Activated CD4-positive, alpha-beta T cell treated with anti-CD3 and anti-CD28 coated beads for 36 hours (primary cell): ENCODE results near the gene STK32C. TPM values are rescaled to one million over a fixed set of nuclear protein-coding genes. Genes with fewer than 3 reads are reported as not detected.
"Not testable (repeated sequence)": the region's sequence is repeated elsewhere in the genome, so short reads cannot be mapped to it uniquely, and the experiment has no call there.

Source experiments
- ATAC-seq: fragments of 200-7000 bp; cut with Tn5 transposase; one replicate; pipeline ENCODE4 v1.10.0; 2021; ENCODE audit warnings: mild to moderate bottlenecking, moderate library complexity
- CTCF ChIA-PET: fragments of 350-600 bp; sonication (Branson Sonifier 250); formaldehyde crosslinking; loops from one replicate; lab custom pipeline; 2021; ENCODE audit warnings: antibody characterized with exemption; lab: Charles Lee
- POLR2A ChIA-PET: fragments of 350-600 bp; sonication (Branson Sonifier 250); formaldehyde crosslinking; loops from one replicate; lab custom pipeline; 2021; ENCODE audit warnings: antibody characterized with exemption, inconsistent platforms; lab: Charles Lee
- DNase-seq: peaks from one replicate; pipeline ENCODE4 v3.0.0-alpha.2; 2020
- H3K27ac Mint-ChIP-seq: one replicate; pipeline ENCODE4 v1.8.0; 2021; ENCODE audit warnings: mixed read lengths
- H3K27me3 Mint-ChIP-seq: one replicate; pipeline ENCODE4 v1.8.0; 2021; ENCODE audit warnings: mixed read lengths
- H3K36me3 Mint-ChIP-seq: one replicate; pipeline ENCODE4 v1.8.0; 2021; ENCODE audit warnings: low read depth, mixed read lengths
- H3K4me1 Mint-ChIP-seq: one replicate; pipeline ENCODE4 v1.8.0; 2021; ENCODE audit warnings: mixed read lengths
- H3K4me3 Mint-ChIP-seq: one replicate; pipeline ENCODE4 v1.8.0; 2021; ENCODE audit warnings: mild to moderate bottlenecking, moderate library complexity, mixed read lengths
- H3K9me3 Mint-ChIP-seq: one replicate; pipeline ENCODE4 v1.8.0; 2021; ENCODE audit warnings: low read depth, mixed read lengths
- intact Hi-C, 2 experiments: fragments of 100-400 bp; cut with DNase I in 1 of 2; cut with micrococcal nuclease in 1 of 2; formaldehyde crosslinking; loops; one replicate each; pipeline versions ENCODE4 v1.14.2 to v1.15.1; 2022 to 2024; cut with DNase I, micrococcal nuclease
- total RNA-seq, 2 experiments: library from RNA; stranded (reverse); gene quantifications; one replicate each; pipeline ENCODE4 v1.2.3, GENCODE V29; 2021

Gene STK32C
- total RNA-seq, 2 experiments from 2014 or later: 15.8 to 19.9 TPM

DNA sequence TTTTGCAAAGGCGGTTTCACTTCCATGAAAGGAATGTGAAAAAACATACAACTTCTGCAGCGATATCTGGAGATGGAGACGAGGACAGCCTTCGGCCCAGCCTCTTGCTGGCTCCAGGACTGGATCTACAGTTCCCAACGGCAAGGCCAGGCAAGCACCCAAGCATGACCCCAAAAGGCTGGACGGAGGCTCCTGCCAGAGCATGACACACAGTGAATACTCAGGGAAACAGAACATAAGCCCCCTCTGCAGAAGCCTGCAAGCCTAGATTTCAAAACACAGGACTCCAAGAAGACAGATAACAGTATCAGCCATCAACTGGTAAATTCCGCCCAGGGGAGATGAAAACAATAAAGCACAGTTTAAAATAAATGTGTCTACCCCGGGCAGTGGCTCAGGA is 21.0 kb upstream of the STK32C start:
- DNase-seq: no peak
- CTCF ChIA-PET: no interaction called here
- peaks cover 51% of the 10 kb centered on the region for H3K36me3 Mint-ChIP-seq

DNA sequence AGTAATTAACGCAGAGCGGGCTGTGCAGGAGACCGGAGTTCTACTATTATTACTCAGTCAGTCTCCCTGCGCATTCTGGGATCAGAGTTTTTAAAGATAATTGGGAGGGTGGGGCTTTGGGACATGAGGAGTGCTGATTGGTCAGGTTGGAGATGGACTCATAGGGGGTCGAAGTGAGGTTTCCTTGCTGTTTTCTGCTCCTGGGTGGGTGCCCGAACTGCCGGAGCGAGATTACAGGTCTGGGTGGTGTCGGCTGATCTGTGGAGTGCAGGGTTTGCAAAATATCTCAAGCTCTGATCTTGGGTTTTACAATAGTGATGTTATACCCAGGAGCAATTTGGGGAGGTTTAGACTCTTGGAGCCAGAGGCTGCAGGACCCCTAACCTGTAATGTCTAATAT is 20.4 kb upstream of the STK32C start:
- peak overlapping the region; percentile 39 for H3K27ac Mint-ChIP-seq
- CTCF ChIA-PET: no interaction called here

More for the DNA sequence above, 21.0 kb upstream of the STK32C start:
- peak overlapping the region; percentile 38 for H3K27ac Mint-ChIP-seq
- H3K4me3 Mint-ChIP-seq: peak overlapping the region; percentile 11
- peaks cover 62% of the 10 kb centered on the region for H3K4me1 Mint-ChIP-seq
- intact Hi-C loops: no loop called here
- peaks cover 2% of the 10 kb centered on the region for H3K9me3 Mint-ChIP-seq
- POLR2A ChIA-PET: no interaction called here
- ATAC-seq: no peak
- no peaks in the 10 kb centered on the region for H3K27me3 Mint-ChIP-seq

DNA sequence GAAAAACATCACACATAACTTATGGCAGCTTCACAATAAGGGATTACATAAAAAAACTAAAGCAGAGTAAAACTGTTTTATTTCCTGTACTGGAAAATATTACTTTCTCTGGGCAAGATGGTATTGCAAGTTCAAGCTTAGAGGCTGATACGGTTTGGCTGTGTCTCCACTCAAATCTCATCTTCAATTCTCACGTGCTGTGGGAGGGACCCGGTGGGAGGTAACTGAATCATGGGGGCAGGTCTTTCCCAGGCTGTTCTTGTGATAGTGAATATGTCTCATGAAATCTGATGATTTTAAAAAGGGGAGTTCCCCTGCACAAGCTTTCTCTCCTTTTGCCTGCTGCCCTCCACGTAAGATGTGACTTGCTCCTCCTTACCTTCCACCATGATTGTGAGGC is 19.2 kb upstream of the STK32C start:
- CTCF ChIA-PET: interaction anchor here (0.8 to 1.0 kb wide), 2 partner anchors 12 to 56 kb away, joined by 3 read pairs; no protein-coding TSS in a partner anchor
- POLR2A ChIA-PET: no interaction called here
- ATAC-seq (peak; percentile 33), DNase-seq (peak; percentile 76)
- Mint-ChIP-seq H3K9me3 (peaks cover 2% of the 10 kb centered on the region), H3K27ac (peak overlapping the region; percentile 83), H3K4me1 (peaks cover 48% of the 10 kb centered on the region), H3K36me3 (peaks cover 51% of the 10 kb centered on the region), H3K4me3 (no peak overlapping the region), H3K27me3 (no peaks in the 10 kb centered on the region)
- intact Hi-C loops: no loop called here

More for the DNA sequence above, 20.4 kb upstream of the STK32C start:
- DNase-seq (no peak), ATAC-seq (no peak)
- peaks cover 51% of the 10 kb centered on the region for H3K36me3 Mint-ChIP-seq
- H3K27me3 Mint-ChIP-seq: no peaks in the 10 kb centered on the region
- POLR2A ChIA-PET: no interaction called here
- intact Hi-C loops: no loop called here
- peak overlapping the region; percentile 11 for H3K4me3 Mint-ChIP-seq
- H3K9me3 Mint-ChIP-seq: peaks cover 2% of the 10 kb centered on the region
- peaks cover 56% of the 10 kb centered on the region for H3K4me1 Mint-ChIP-seq

DNA sequence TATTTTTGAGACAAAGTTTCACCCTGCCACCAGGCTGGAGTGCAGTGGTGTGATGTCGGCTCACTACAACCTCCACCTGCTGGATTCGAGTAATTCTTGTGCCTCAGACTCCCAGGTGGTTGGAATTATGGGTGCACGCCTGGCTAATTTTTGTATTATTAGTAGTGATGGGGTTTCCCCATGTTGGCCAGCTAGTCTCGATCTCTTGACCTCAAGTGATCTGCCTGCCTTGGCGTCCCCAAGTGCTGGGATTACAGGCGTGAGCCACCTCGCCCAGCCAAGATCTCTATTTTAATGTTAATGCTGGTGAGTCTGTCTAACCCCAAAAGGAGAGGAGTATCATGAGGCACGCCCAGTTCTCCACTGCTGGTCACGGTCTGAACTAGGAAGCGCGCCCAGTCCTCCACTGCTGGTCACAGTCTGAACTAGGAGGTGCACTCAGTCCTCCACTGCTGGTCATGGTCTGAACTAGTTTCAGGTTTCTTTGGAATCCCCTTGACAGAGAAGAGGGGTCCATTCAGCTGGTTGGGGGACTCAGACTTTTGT is 18.7 kb upstream of the STK32C start:
- Mint-ChIP-seq H3K27me3 (no peaks in the 10 kb centered on the region), H3K4me1 (peaks cover 48% of the 10 kb centered on the region), H3K36me3 (peaks cover 50% of the 10 kb centered on the region), H3K27ac (peak overlapping the region; percentile 83), H3K9me3 (peaks cover 2% of the 10 kb centered on the region), H3K4me3 (no peak overlapping the region)
- intact Hi-C loops: no loop called here
- POLR2A ChIA-PET: no interaction called here
- CTCF ChIA-PET: interaction anchor here (0.8 to 1.0 kb wide), 2 partner anchors 12 to 57 kb away, joined by 3 read pairs; no protein-coding TSS in a partner anchor
- ATAC-seq (no peak), DNase-seq (no peak)

DNA sequence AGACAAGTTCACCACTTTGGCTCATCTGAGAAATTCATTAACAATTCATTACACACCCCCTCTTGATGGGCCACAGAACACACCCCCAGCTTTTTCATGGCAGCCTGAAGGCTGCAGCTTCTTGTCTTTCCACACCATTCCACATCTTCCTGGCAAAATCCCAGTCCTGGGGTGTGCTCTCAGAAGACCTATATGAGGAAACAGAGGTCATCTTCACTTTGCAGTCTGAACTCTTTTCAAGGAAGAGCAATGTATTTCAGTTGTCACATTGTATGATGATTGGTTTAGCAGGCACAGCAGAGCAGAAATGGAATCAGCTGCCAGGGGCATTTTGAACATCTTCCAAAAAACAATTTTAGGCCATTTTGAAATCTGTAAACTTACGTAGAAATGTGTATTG is 16.4 kb upstream of the STK32C start:
- POLR2A ChIA-PET: no interaction called here

DNA sequence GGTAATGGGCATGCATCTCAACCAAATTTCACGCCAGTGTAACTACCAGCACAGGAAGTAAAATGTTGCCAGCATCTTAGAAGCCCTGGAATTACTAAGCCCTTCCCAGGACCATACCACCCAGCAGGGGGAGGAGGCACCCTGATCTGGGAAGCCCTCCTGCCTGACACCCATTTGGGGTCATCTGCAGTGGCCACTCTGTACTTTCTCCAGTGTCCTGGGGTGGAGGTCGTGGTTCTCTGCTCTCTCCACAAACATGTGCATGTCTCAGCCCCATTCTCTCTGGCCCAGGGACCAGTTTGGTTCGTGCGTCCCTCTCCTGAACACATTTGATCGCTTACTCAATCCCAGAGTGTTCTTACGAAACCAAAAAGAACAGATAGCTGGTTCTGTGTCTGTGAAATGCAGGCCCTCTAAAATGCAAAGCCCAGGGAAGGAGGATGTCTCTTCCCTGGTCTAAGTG is 14.9 kb upstream of the STK32C start:
- intact Hi-C loops: no loop called here
- ChIA-PET CTCF (no interaction called here), POLR2A (no interaction called here)

More for the DNA sequence above, 16.4 kb upstream of the STK32C start:
- no peak overlapping the region for H3K27ac Mint-ChIP-seq
- ATAC-seq: no peak
- H3K4me1 Mint-ChIP-seq: peaks cover 51% of the 10 kb centered on the region
- CTCF ChIA-PET: no interaction called here
- DNase-seq: no peak
- intact Hi-C loops: no loop called here
- H3K4me3 Mint-ChIP-seq: no peak overlapping the region
- H3K27me3 Mint-ChIP-seq: no peaks in the 10 kb centered on the region
- peaks cover 34% of the 10 kb centered on the region for H3K36me3 Mint-ChIP-seq
- peaks cover 2% of the 10 kb centered on the region for H3K9me3 Mint-ChIP-seq

DNA sequence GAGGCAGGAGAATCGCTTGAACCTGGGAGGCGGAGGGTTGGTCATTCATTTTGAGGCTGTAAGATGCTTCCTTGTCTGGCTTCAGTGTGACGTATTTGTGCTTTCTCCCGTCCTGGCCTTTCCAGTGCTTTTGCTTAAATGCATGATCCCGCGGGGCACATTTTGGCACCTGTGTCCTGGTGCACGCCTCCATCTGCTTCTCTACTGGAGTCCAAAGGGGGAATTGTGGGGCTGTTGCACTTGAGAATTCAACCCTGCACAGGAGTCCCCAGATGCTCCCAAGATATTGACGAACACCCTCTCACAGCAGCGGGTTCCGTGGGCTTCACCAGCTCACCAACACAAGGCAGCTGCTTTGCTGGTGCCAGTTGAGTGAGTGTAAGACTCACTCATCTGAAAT is 14.0 kb upstream of the STK32C start:
- no peak for ATAC-seq
- Mint-ChIP-seq H3K4me3 (no peak overlapping the region), H3K36me3 (peaks cover 16% of the 10 kb centered on the region), H3K4me1 (peaks cover 27% of the 10 kb centered on the region), H3K27me3 (no peaks in the 10 kb centered on the region), H3K9me3 (no peaks in the 10 kb centered on the region), H3K27ac (no peak overlapping the region)
- ChIA-PET POLR2A (no interaction called here), CTCF (interaction anchor here (1.1 kb wide), 1 partner anchor 8 kb away, joined by 3 read pairs; no protein-coding TSS in a partner anchor)
- intact Hi-C loops: no loop called here
- no peak for DNase-seq

More for the DNA sequence above, 14.9 kb upstream of the STK32C start:
- Mint-ChIP-seq H3K4me1 (peaks cover 35% of the 10 kb centered on the region), H3K36me3 (peaks cover 22% of the 10 kb centered on the region), H3K27me3 (no peaks in the 10 kb centered on the region), H3K4me3 (no peak overlapping the region), H3K9me3 (peaks cover 2% of the 10 kb centered on the region), H3K27ac (no peak overlapping the region)
- DNase-seq (no peak), ATAC-seq (no peak)

DNA sequence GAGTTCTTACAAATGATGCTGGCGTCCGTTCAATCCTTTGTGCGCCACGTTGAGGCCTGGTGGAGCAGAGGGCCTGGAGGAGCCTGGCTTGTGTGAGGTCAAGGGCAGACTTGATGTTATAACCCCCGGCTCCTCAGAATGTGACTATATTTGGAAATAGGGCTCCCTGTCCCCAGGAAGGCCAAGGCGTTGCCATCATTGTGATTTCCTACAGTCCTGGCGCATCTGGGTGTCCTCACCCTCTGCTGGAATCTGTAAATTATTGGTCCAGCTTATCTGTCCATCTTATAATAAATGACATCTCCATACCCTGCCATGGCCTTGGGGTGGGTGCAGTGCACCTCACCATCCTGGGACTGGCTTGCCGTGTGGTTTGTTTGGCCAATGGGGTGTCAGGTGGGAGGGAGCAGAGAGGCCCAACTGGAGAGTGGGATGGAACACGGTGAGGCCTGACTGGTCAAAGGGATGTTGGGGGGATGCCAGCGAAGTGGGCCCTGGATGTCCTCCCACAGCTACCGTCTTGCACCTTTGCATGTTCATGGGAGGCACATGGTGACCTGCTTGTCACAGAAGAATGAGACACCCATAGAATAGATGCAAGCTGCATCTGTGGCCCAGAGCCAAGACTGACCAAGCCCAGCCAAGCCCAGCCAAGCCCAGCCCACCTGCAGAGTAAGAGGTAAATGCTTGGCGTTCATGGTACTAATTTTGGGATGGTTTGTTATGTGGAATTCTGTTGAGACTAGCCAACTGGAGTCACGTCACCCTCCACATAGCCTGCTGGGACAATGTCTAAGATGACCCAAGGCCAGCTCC is 13.1 kb upstream of the STK32C start:
- Mint-ChIP-seq H3K4me1 (peaks cover 21% of the 10 kb centered on the region), H3K9me3 (no peaks in the 10 kb centered on the region), H3K27ac (no peak overlapping the region), H3K4me3 (no peak overlapping the region), H3K27me3 (no peaks in the 10 kb centered on the region), H3K36me3 (peaks cover 7% of the 10 kb centered on the region)
- ATAC-seq (peak; percentile 6), DNase-seq (no peak)
- intact Hi-C loops: loop anchor here (1.0 kb wide), 2 partner anchors 9 to 10 kb away; no protein-coding TSS in a partner anchor
- ChIA-PET POLR2A (no interaction called here), CTCF (interaction anchor here (0.5 to 1.1 kb wide), 2 partner anchors 9 to 23 kb away, joined by 3 to 4 read pairs; no protein-coding TSS in a partner anchor)

DNA sequence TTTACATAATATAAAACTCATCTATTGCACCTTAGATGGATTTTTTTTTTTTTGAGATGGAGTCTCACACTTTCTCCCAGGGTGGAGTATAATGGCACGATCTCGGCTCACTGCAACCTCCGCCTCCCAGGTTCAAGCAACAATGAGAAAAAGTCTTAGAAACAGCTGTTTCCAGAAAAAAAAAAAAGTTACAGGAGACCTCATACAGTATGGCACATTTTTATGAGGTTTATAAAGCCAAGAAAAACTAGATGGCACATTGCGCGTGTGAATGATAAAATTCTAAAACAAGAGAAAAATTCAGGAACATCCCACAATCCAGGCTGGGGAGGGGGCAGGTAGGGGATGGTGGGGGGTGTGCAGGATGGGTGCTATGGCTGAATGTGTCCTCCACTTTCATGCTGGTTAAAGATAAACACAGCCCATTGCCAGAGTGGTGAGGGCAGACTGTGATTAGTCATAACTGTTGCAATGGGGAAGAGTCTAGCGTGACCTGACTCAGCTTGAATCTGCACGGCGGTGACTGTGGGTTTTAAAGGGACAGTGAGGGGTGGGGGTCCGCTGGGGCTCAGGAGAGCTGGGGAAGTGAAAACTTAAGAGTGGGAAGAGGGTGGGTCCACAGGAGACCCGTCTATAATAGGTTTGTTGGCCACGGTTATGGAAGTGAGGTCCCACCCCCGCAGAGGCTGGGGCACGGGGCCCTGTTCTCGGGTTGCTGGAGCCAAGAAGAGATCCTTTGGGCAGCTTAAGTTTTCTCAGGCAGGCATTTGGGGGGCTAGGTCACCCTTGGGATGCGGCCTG is 12.3 kb upstream of the STK32C start:
- intact Hi-C loops: loop anchor here (1.0 kb wide), 2 partner anchors 10 to 11 kb away; no protein-coding TSS in a partner anchor
- Mint-ChIP-seq H3K27me3 (no peaks in the 10 kb centered on the region), H3K4me3 (no peak overlapping the region), H3K27ac (peak overlapping the region; percentile 37), H3K9me3 (no peaks in the 10 kb centered on the region), H3K4me1 (peaks cover 20% of the 10 kb centered on the region), H3K36me3 (peaks cover 5% of the 10 kb centered on the region)
- DNase-seq (peak; percentile 77), ATAC-seq (peak; percentile 98)
- CTCF ChIA-PET: interaction anchor here (0.5 kb wide), 1 partner anchor 23 kb away, joined by 4 read pairs; no protein-coding TSS in a partner anchor
- POLR2A ChIA-PET: no interaction called here

DNA sequence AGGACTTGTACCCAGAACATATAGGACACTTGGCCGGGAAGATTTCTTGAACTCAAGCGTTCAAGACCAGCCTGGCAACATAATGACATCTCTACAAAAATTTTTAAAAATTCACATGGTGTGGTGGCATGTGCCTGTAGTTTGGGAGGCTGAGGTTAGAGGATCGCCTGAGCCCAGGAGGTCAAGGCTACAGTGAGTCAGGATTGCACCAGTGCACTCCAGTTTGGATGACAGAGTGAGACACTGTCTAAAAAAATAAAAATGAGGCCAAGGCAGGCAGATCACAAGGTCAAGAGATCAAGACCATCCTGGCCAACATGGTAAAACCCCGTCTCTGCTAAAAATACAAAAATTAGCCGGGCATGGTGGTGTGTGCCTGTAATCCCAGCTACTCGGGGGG is 9.7 kb upstream of the STK32C start:
- CTCF ChIA-PET, intact Hi-C loops, ATAC-seq: not testable (repeated sequence)

DNA sequence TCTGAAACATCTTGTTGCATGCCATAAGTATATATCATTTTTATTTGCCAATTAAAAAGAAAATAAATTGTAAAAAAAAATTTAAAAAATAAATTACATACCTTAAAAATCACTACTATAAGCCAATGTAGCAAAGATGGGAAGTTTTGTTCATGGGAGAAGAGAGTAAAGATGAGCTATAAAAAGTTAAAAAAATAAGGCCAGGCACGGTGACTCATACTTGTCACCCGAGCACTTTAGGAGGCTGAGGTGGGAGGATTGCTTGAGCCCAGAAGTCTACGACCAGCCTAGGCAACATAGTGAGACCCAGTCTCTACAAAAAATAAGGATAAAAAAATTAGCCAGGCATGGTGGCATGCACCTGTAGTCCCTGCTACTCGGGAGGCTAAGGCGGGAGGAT is 8.4 kb upstream of the STK32C start:
- Mint-ChIP-seq H3K36me3 (no peaks in the 10 kb centered on the region), H3K4me1 (peaks cover 16% of the 10 kb centered on the region), H3K27me3 (no peaks in the 10 kb centered on the region), H3K9me3 (no peaks in the 10 kb centered on the region), H3K4me3 (no peak overlapping the region), H3K27ac (no peak overlapping the region)
- ChIA-PET CTCF (no interaction called here), POLR2A (no interaction called here)
- ATAC-seq: no peak
- DNase-seq: no peak
- intact Hi-C loops: no loop called here

More for the DNA sequence above, 9.7 kb upstream of the STK32C start:
- POLR2A ChIA-PET, H3K27ac Mint-ChIP-seq, H3K4me3 Mint-ChIP-seq, H3K9me3 Mint-ChIP-seq, DNase-seq, H3K27me3 Mint-ChIP-seq, H3K36me3 Mint-ChIP-seq: not testable (repeated sequence)
- H3K4me1 Mint-ChIP-seq: peaks cover 14% of the 10 kb centered on the region
